ENCODE results near the gene EFHC1. TPM values are rescaled to one million over a fixed set of nuclear protein-coding genes. Genes with fewer than 3 reads are reported as not detected.

EFHC1 gene
- total and polyA plus RNA-seq, 2 experiments from 2014 or later, result 24.3 to 28.0 TPM

- H3K9me2 ChIP-seq (ENCODE audit: insufficient read depth), result no peaks in the 10 kb centered on the region
- ATAC-seq, result no peak
- no peaks in the 10 kb centered on the region for H3K27me3 ChIP-seq (ENCODE audit: insufficient read depth)
- TF ChIP-seq EZH2 (IDR thresholded peaks at IDR 0.05; ENCODE audit: low read depth, unreplicated experiment) (no peak), ZNF331 (CRISPR knock-in tag; IDR thresholded peaks at IDR 0.05; ENCODE audit: low read depth) (no peak), JUNB (IDR thresholded peaks at IDR 0.05; ENCODE audit: unreplicated experiment) (no peak), NANOG (IDR thresholded peaks at IDR 0.05; ENCODE audit: borderline replicate concordance) (no peak), ETS1 (IDR thresholded peaks at IDR 0.05) (no peak), CREB1 (CRISPR knock-in tag; IDR thresholded peaks at IDR 0.05; ENCODE audit: low read depth) (no peak), REST (IDR thresholded peaks at IDR 0.05; ENCODE audit: unreplicated experiment) (no peak), ZNF462 (CRISPR knock-in tag; IDR thresholded peaks at IDR 0.05) (no peak), EZH2phosphoT487 (IDR thresholded peaks at IDR 0.05; ENCODE audit: unreplicated experiment) (no peak), CTCF (conservative IDR thresholded peaks at IDR 0.05; ENCODE audit: low read depth in 2 of 2) (no peak), STAT1 (IDR thresholded peaks at IDR 0.05; ENCODE audit: unreplicated experiment) (no peak), POLR2AphosphoS5 (IDR thresholded peaks at IDR 0.05; ENCODE audit: low read depth) (no peak), ZNF114 (CRISPR knock-in tag; IDR thresholded peaks at IDR 0.05) (no peak)
- H3K4me1 ChIP-seq (ENCODE audit: insufficient read depth), result peaks cover 5% of the 10 kb centered on the region; the same call in 1 of the 2 replicates
- H3K4me2 ChIP-seq, result no peak overlapping the region
- H3K36me3 Mint-ChIP-seq (ENCODE audit: low read depth), result 0 out of 3 replicates have a peak, but pooled peaks cover 4% of the 10 kb centered on the region
- no peak overlapping the region for H3K27ac ChIP-seq (ENCODE audit: low read depth)
- no peaks in the 10 kb centered on the region for H3F3A ChIP-seq (replicated peaks; ENCODE audit: low read depth)
- no peaks in the 10 kb centered on the region; the same call in none of the 2 replicates for H4K20me1 ChIP-seq (replicated peaks; ENCODE audit: insufficient read depth)
- H3K79me2 ChIP-seq (replicated peaks; ENCODE audit: insufficient read depth), result no peaks in the 10 kb centered on the region; the same call in 1 of the 2 replicates
- H3K27me3 Mint-ChIP-seq (ENCODE audit: insufficient read depth, low read depth, poor library complexity), result peaks cover 4% of the 10 kb centered on the region
- no peak for DNase-seq (ENCODE audit: low spot score)
- no peak overlapping the region for H3K4me3 Mint-ChIP-seq
- H3K4me1 Mint-ChIP-seq, result peaks cover 14% of the 10 kb centered on the region
- H2AFZ ChIP-seq, result no peak overlapping the region
- no peak overlapping the region for H3K27ac Mint-ChIP-seq
- no peak overlapping the region for H3K4me3 ChIP-seq
- no peaks in the 10 kb centered on the region; the same call in 2 of the 3 replicates for H3K9me3 Mint-ChIP-seq
- H3K36me3 ChIP-seq (ENCODE audit: insufficient read depth), result no peaks in the 10 kb centered on the region
These were observed 111.3 kb downstream of the EFHC1 start for GRCh38 chr6:52531396-52531795.

All from GM23338 (cell line).